ENCODE measurements around the gene LYG2. TPM values are rescaled to one million over a fixed set of nuclear protein-coding genes. Genes with fewer than 3 reads are reported as not detected.

The LYG2 gene
- polyA plus RNA-seq, 1 donor from 2014 or later, result not detected

- TF ChIP-seq REST (IDR thresholded peaks at IDR 0.05; ENCODE audit: borderline replicate concordance), result no peak
- TF ChIP-seq MXI1 (conservative IDR thresholded peaks at IDR 0.05; ENCODE audit: poor library complexity, severe bottlenecking), result no peak
- H3K27ac ChIP-seq (ENCODE audit: low read length), result no peak overlapping the region
- no peaks in the 10 kb centered on the region for H3K9me2 ChIP-seq (ENCODE audit: insufficient read depth, low read length)
- H4K20me1 ChIP-seq (ENCODE audit: insufficient read depth), result no peaks in the 10 kb centered on the region
- H3K79me2 ChIP-seq (replicated peaks; ENCODE audit: insufficient read depth, low read length), result no peaks in the 10 kb centered on the region
- H3K9ac ChIP-seq (ENCODE audit: low read length), result no peak overlapping the region
- H3F3A ChIP-seq (ENCODE audit: insufficient read depth, low read length, poor library complexity, severe bottlenecking), result no peaks in the 10 kb centered on the region
- no peaks in the 10 kb centered on the region for H3K27me3 ChIP-seq (ENCODE audit: insufficient read depth, low read depth, low read length)
- no peak overlapping the region for H3K4me2 ChIP-seq (ENCODE audit: low read length)
- no peak overlapping the region for H2AFZ ChIP-seq (ENCODE audit: low read depth, low read length)
- no peaks in the 10 kb centered on the region for H3K9me3 ChIP-seq (ENCODE audit: low read length)
- H3K4me3 ChIP-seq (ENCODE audit: low read length), result no peak overlapping the region
- H3K36me3 ChIP-seq (ENCODE audit: insufficient read depth, low read length), result no peaks in the 10 kb centered on the region
Observed at GRCh38 chr2:99260184-99260583, 4.7 kb upstream of the LYG2 start.

DNA sequence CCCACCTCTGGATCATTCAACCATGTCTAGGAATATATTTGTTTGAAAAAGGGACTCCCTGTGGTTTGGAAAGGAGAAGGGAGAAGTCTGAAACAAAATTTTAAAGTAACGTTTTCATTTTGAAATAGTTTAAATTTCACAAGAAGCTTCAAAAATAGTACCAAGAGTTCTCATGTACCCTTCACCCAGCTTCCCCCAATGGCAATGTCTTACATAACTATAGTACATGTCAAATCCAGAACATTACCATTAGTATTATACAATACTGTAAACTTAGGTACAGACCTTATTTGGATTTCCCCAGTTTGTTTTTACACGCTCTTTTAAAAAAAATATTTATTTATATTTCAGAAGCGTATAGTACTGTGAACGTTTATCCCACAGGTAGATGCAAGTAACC, 4.0 kb upstream of the LYG2 start:
- TF ChIP-seq POLR2AphosphoS5 (IDR thresholded peaks at IDR 0.05) (no peak), EP300 (conservative IDR thresholded peaks at IDR 0.05; ENCODE audit: poor library complexity, severe bottlenecking) (no peak), CTCF (IDR thresholded peaks at IDR 0.05; ENCODE audit: poor library complexity, severe bottlenecking) (no peak), REST (IDR thresholded peaks at IDR 0.05; ENCODE audit: borderline replicate concordance) (no peak), EZH2 (IDR thresholded peaks at IDR 0.05; ENCODE audit: borderline replicate concordance, insufficient read depth, low read length, poor library complexity, severe bottlenecking) (no peak), MXI1 (conservative IDR thresholded peaks at IDR 0.05; ENCODE audit: poor library complexity, severe bottlenecking) (no peak), SMC3 (conservative IDR thresholded peaks at IDR 0.05; ENCODE audit: poor library complexity) (no peak), TAF1 (IDR thresholded peaks at IDR 0.05; ENCODE audit: low read depth) (no peak), RAD21 (conservative IDR thresholded peaks at IDR 0.05) (no peak)

More for the DNA sequence above, 4.0 kb upstream of the LYG2 start:
- no peak overlapping the region for H2AFZ ChIP-seq (ENCODE audit: low read depth, low read length)
- no peaks in the 10 kb centered on the region for H3F3A ChIP-seq (ENCODE audit: insufficient read depth, low read length, poor library complexity, severe bottlenecking)
- no peaks in the 10 kb centered on the region for H3K79me2 ChIP-seq (replicated peaks; ENCODE audit: insufficient read depth, low read length)
- no peaks in the 10 kb centered on the region for H3K9me3 ChIP-seq (ENCODE audit: low read length)
- no peak overlapping the region for H3K4me3 ChIP-seq (ENCODE audit: low read length)
- H3K9me2 ChIP-seq (ENCODE audit: insufficient read depth, low read length), result no peaks in the 10 kb centered on the region
- H3K27me3 ChIP-seq (ENCODE audit: insufficient read depth, low read depth, low read length), result no peaks in the 10 kb centered on the region
- H3K4me2 ChIP-seq (ENCODE audit: low read length), result no peak overlapping the region
- no peaks in the 10 kb centered on the region for H3K36me3 ChIP-seq (ENCODE audit: insufficient read depth, low read length)
- H3K27ac ChIP-seq (ENCODE audit: low read length), result no peak overlapping the region
- H3K9ac ChIP-seq (ENCODE audit: low read length), result no peak overlapping the region
- no peaks in the 10 kb centered on the region for H4K20me1 ChIP-seq (ENCODE audit: insufficient read depth)
